ENCODE results near the gene SCYGR8.

GRCh38 chr2:227774895-227775842 lies 29.5 kb downstream of the SCYGR8 start:
- no peak for TF ChIP-seq CTCF (IDR thresholded peaks at IDR 0.05)
- TF ChIP-seq POLR2A (IDR thresholded peaks at IDR 0.05), result no peak
- no peak for TF ChIP-seq EP300 (IDR thresholded peaks at IDR 0.05)
